Skin epidermis (tissue), 12 donors: Measurements from ENCODE around the gene FOSL1.

Experiments used
- H3K27ac ChIP-seq, 21 experiments: fragments of 200-600 bp; sonication (generic) in 11 of 21; one replicate each; pipeline ENCODE4 v1.5.0; 2020; ENCODE audit warnings: mild to moderate bottlenecking in 3 of 21, inconsistent platforms in 2 of 21, moderate library complexity in 2 of 21
- H3K4me3 ChIP-seq, 7 experiments: fragments of 200-600 bp; sonication (generic) in 2 of 7; one replicate each; pipeline ENCODE4 v1.5.0; 2020; ENCODE audit warnings: inconsistent platforms in 2 of 7, mild to moderate bottlenecking in 2 of 7, moderate library complexity in 1 of 7

FOSL1 gene

GRCh38 chr11:65885231-65885630, 15.0 kb downstream of the FOSL1 start:
- H3K4me3 ChIP-seq, result no peak overlapping the region
- H3K27ac ChIP-seq, result no peak overlapping the region

DNA sequence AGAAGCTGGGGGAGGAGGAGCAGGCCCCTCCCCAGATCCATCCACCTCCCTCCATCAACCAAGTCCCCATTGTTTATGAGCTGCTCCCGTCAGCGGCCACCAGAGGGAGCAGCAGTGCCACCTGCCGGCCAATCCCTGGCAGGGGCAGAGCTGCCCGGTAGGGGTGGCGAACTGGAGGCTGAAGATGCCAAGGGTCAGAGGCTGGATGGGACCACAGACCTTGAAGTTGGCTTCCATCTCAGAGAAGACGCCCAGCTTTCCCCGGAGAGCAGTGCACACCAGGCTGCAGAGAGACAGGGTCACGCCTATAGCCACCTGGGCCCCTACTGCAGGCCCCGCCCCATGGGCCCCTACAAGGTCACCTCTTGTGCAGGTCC, 15.5 kb downstream of the FOSL1 start:
- H3K27ac ChIP-seq, result no peak overlapping the region

GRCh38 chr11:65883786-65884715, 16.1 kb downstream of the FOSL1 start:
- no peak overlapping the region for H3K27ac ChIP-seq
- H3K4me3 ChIP-seq, result no peak overlapping the region

More for the DNA sequence above, 15.5 kb downstream of the FOSL1 start:
- no peak overlapping the region for H3K4me3 ChIP-seq

DNA sequence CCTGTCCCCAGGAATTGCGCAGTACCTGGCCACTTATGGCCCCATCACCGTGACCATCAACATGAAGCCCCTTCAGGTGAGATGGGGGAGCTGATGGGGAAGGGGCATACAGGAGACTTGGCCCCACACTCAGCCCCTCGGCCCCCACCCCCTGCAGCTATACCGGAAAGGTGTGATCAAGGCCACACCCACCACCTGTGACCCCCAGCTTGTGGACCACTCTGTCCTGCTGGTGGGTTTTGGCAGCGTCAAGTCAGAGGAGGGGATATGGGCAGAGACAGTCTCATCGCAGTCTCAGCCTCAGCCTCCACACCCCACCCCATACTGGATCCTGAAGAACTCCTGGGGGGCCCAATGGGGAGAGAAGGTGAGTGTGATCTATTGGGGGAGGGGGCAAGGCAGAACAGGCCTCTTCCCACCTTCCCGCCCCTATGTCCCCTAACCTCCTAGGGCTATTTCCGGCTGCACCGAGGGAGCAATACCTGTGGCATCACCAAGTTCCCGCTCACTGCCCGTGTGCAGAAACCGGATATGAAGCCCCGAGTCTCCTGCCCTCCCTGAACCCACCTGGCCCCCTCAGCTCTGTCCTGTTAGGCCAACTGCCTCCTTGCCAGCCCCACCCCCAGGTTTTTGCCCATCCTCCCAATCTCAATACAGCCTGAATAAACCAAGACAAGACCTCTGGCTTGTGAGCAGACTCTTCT, 17.0 kb downstream of the FOSL1 start:
- Histone ChIP-seq H3K27ac (no peak overlapping the region), H3K4me3 (no peak overlapping the region)

- H3K27ac ChIP-seq, result no peak overlapping the region
- no peak overlapping the region for H3K4me3 ChIP-seq
These were observed 17.8 kb downstream of the FOSL1 start for GRCh38 chr11:65882120-65883057.

GRCh38 chr11:65880844-65881421, 19.3 kb downstream of the FOSL1 start:
- peak overlapping the region in 5 of 21 experiments; percentile 7 to 86 (median 57) for H3K27ac ChIP-seq
- no peak overlapping the region for H3K4me3 ChIP-seq

GRCh38 chr11:65880027-65880426, 20.2 kb downstream of the FOSL1 start:
- H3K4me3 ChIP-seq, result peak overlapping the region in 1 of 7 experiments; percentile 15
- peak overlapping the region in 8 of 21 experiments; percentile 0 to 86 (median 58) for H3K27ac ChIP-seq

GRCh38 chr11:65879617-65880016, 20.6 kb downstream of the FOSL1 start, which contains the start of gene CTSW:
Gene CTSW (plus strand): TSS chr11:65879837. CDS start chr11:65879855, 18 bp downstream.
- H3K27ac ChIP-seq, result peak within 1 kb of the TSS in 9 of 21 experiments; percentile 0 to 86 (median 57)
- H3K4me3 ChIP-seq, result peak within 1 kb of the TSS in 1 of 7 experiments; percentile 15

DNA sequence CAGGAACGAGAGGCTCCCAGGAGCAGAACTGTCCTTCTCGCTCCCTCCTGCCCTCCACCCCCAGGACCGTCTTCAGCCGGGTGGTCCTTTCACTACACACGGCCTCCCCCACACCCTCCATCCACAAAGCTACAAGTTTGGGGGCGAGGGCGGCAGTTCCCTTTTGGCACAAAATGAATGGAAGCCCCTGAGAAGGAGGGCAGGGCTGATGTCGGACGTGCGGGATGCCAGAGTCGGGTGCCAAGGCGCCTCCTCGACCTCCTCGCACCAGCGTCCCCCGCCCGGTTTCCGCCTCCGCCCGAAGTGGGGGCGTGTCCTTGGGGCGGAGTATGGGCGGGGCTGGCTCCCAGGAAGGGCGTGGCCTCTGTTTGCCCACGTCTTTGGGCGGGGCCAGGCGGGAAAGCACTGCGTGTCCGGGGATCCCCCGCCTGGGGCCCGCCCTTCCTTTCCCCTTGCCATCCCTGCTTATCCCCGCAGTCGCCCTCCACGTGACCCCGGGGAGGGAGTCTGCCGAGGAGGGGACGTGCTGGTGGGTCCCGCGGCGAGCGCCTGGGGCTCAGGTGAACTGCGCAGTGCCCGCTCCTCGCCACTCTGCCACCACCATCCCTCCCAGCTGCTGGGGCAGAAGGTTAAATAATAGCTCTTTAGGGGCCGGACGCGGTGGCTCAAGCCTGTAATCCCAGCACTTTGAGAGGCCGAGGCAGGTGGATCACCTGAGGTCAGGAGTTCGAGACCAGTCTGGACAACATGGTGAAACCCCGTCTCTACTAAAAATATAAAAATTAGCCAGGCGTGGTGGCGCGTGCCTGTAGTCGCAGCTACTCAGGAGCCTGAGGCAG, 26.7 kb downstream of the FOSL1 start:
- H3K27ac ChIP-seq, result peak overlapping the region; percentile 49 to 95 (median 84)
- H3K4me3 ChIP-seq, result peak overlapping the region; percentile 36 to 54 (median 44)

GRCh38 chr11:65872586-65873317, 27.4 kb downstream of the FOSL1 start, which contains the start of gene EFEMP2:
Gene EFEMP2 (minus strand): TSS chr11:65872800. CDS start chr11:65872354, 446 bp downstream.
- peak within 1 kb of the TSS; percentile 49 to 95 (median 84) for H3K27ac ChIP-seq
- H3K4me3 ChIP-seq, result peak within 1 kb of the TSS; percentile 36 to 54 (median 44)

DNA sequence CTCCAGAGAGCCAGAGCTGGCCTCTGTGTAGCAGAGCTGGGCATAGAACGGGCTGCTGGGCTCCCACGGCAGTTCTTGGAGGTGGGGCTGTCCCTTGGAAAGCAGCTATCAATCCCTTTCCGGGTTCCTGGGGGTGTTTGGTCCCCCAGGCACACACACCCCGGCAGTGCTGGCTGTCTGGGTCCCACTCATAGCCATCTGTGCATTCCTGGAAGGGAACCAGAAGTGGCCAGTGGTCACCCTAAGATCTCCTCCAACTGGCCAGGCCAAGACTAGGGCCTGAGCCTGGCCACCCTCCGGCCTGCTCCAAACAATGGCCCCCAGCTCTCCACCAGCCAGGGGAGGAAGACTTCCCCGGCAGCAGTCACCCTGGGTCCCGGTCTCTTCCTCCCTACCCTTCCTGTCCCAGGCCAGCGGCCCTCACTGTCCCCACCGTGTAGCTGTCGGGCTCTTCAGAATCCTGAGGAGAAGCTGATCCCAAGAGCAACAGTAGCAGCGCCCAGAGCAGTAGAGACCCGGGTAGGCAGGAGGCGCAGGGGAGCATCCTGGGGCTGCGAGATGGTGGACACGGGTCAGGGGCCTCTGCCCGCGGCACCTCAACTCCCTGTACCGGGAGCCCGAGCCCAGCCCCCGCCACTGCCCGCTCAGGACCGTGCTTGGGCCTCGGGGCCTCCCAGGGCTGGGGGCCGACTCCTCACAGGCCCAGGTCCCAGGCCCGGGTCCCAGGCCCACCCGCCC, 28.2 kb downstream of the FOSL1 start:
- H3K4me3 ChIP-seq, result peak overlapping the region; percentile 32 to 54 (median 44)
- H3K27ac ChIP-seq, result peak overlapping the region; percentile 49 to 95 (median 83)

- Histone ChIP-seq H3K27ac (peak overlapping the region in 17 of 21 experiments; percentile 19 to 95 (median 85)), H3K4me3 (peak overlapping the region in 3 of 7 experiments; percentile 36 to 54 (median 44))
These were observed 29.2 kb downstream of the FOSL1 start for GRCh38 chr11:65870706-65871681.

- H3K27ac ChIP-seq, result peak overlapping the region in 1 of 21 experiments; percentile 20
- H3K4me3 ChIP-seq, result no peak overlapping the region
These were observed 29.9 kb downstream of the FOSL1 start for GRCh38 chr11:65870307-65870658.

- H3K27ac ChIP-seq, result peak overlapping the region in 1 of 21 experiments; percentile 20
- no peak overlapping the region for H3K4me3 ChIP-seq
These were observed 30.4 kb downstream of the FOSL1 start for GRCh38 chr11:65869643-65870306.

DNA sequence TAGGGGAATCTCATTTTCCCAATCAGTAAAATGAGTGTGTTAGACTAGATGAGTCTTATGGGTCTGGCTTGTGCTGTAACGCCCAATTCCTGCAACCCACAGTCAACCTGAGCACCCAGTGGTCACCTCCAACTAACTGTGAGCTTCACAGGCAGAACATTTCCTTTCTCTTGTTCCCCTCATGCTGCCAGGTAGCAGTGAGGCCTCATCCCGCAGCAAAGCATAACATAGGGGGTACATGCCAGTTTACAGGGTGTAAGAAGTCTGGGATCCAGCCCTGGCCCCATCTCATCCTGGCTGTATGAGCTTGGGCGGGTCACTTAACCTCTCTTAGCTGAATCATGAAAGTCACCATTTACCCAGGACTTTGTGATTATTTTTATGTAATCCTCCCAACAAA, 31.3 kb downstream of the FOSL1 start:
- H3K4me3 ChIP-seq, result no peak overlapping the region
- no peak overlapping the region for H3K27ac ChIP-seq
